Measurements from ENCODE around the gene EMC9. TPM values are rescaled to one million over a fixed set of nuclear protein-coding genes. Genes with fewer than 3 reads are reported as not detected.

The EMC9 gene
- total RNA-seq, 1 donor from 2014 or later = 23.8 TPM

DNA sequence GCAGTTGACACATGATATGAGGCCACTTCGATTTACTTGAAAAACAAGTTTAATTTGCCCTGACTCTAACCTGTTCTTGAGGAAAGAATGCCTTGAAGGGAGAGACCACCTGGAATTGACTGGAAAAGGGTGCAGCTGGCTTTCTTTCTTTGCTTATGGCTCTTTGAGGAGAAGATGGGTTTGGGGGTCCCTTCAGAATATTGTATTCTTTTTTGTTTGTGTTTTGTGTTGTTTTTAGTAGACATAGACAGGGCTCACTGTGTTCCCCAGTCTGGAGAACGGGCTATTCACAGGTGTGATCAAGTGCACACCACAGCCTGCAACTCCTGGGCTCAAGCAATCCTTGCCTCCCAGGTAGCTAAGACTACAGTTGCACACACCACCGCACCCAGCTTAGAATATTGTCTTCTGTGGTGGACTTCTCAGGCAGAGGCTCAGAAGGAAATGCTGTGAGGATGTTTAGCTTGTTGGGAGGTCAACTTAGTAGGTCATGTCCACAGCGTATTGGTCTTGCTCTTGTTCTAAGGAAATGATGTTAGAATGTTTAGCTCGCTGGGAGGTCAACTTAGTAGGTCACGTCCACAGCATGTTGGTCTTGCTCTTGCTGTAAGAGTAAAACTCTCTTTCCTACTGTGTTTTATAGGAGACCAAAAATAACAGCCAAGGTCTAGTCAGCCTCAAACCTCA is 25.1 kb downstream of the EMC9 start:
- Histone ChIP-seq H3K36me3 (peaks cover 0 to 38% of the 10 kb centered on the region in 2 donors), H3K27ac (peak overlapping the region; percentile 98), H3K4me1 (peaks cover 26% of the 10 kb centered on the region), H3K27me3 (no peaks in the 10 kb centered on the region), H3K4me3 (peak overlapping the region in 1 of 2 donors; percentile 84), H3K9me3 (no peaks in the 10 kb centered on the region)
- TF ChIP-seq POLR2A (IDR thresholded peaks at IDR 0.05) (no peak), CTCF (IDR thresholded peaks at IDR 0.05) (no peak), POLR2AphosphoS5 (IDR thresholded peaks at IDR 0.05; ENCODE audit: insufficient read depth in 1 of 2, low read depth in 1 of 2) (no peak)
- intact Hi-C loops (cut with DNase I) = no loop called here
- DNase-seq (ENCODE audit: extremely low spot score in 2 of 2) = no peak

DNA sequence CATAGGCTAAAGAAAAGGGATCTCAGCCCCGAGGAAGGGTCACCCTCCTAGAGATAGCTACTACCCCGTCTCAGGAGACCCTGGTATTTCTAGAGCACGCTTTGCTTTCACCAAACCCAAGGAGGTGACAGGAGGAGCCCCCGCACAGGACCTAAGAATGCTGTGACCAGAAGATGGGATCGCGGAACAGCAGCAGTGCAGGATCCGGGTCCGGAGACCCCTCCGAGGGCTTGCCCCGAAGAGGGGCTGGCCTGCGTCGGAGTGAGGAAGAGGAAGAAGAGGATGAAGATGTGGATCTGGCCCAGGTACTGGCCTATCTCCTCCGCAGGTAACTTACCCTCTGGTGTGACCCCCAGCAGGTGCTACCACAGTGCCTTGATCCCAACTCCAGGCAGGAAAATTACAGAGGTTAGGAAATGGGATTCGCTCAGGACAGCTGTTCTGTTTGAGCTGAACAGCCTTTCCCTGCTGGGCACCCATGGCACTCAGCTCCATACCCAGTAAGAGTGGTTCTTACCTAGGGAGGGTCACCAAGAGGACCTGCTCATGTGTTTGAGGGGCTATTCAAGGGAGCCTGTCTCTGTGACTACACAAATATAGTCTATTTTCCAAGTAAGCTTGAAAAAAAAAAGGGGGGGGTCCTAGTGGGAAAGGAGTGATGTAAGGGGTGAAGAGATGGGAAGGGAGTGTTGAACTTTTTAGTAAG is 25.8 kb downstream of the EMC9 start:
- DNase-seq (ENCODE audit: extremely low spot score in 2 of 2) = no peak
- peaks cover 0 to 31% of the 10 kb centered on the region in 2 donors for H3K36me3 ChIP-seq
- H3K9me3 ChIP-seq = no peaks in the 10 kb centered on the region
- intact Hi-C loops (cut with DNase I) = loop anchor here (2.0 kb wide), 1 partner anchor 25 kb away; the partner anchor contains the start of gene EMC9
- no peaks in the 10 kb centered on the region for H3K27me3 ChIP-seq
- H3K4me3 ChIP-seq = peak overlapping the region; percentile 84 to 86
- peaks cover 26% of the 10 kb centered on the region for H3K4me1 ChIP-seq
- TF ChIP-seq POLR2AphosphoS5 (IDR thresholded peaks at IDR 0.05; ENCODE audit: insufficient read depth in 1 of 2, low read depth in 1 of 2) (no peak), POLR2A (IDR thresholded peaks at IDR 0.05) (no peak), CTCF (IDR thresholded peaks at IDR 0.05) (no peak)
- H3K27ac ChIP-seq = peak overlapping the region; percentile 98

GRCh38 chr14:24114532-24115421 is 26.6 kb downstream of the EMC9 start, which contains the start of the genes DCAF11 and NRL:
Gene DCAF11, plus strand, starts transcription at chr14:24114777. Its CDS starts 818 bp downstream, at chr14:24115595.
Gene NRL, minus strand, starts transcription at chr14:24114949. Its CDS starts 32,101 bp downstream, at chr14:24082848.
- DNase-seq (ENCODE audit: extremely low spot score in 2 of 2) = peak; percentile 99 to 100
- no peak for TF ChIP-seq CTCF (IDR thresholded peaks at IDR 0.05)
- TF ChIP-seq POLR2AphosphoS5 (IDR thresholded peaks at IDR 0.05; ENCODE audit: insufficient read depth in 1 of 2, low read depth in 1 of 2) = peak; percentile 84 to 96
- Histone ChIP-seq H3K27ac (peak within 1 kb of the TSS; percentile 98), H3K27me3 (no peaks in the 10 kb centered on the region), H3K4me1 (peaks cover 26% of the 10 kb centered on the region), H3K9me3 (no peaks in the 10 kb centered on the region), H3K36me3 (peaks cover 0 to 27% of the 10 kb centered on the region in 2 donors), H3K4me3 (peak within 1 kb of the TSS; percentile 84 to 86)
- intact Hi-C loops (cut with DNase I) = loop anchor here (2.0 kb wide), 1 partner anchor 26 kb away; the partner anchor contains the start of gene EMC9

GRCh38 chr14:24113801-24114531 is 27.4 kb downstream of the EMC9 start:
- H3K9me3 ChIP-seq = no peaks in the 10 kb centered on the region
- intact Hi-C loops (cut with DNase I) = loop anchor here (2.0 kb wide), 1 partner anchor 27 kb away; the partner anchor contains the start of gene EMC9
- peak in 1 of 2 donors; percentile 97 for DNase-seq (ENCODE audit: extremely low spot score in 2 of 2)
- peak overlapping the region; percentile 98 for H3K27ac ChIP-seq
- peaks cover 26% of the 10 kb centered on the region for H3K4me1 ChIP-seq
- H3K4me3 ChIP-seq = peak overlapping the region; percentile 84 to 86
- peaks cover 0 to 21% of the 10 kb centered on the region in 2 donors for H3K36me3 ChIP-seq
- peak in 1 of 2 donors; percentile 36 for TF ChIP-seq POLR2A (IDR thresholded peaks at IDR 0.05)
- TF ChIP-seq CTCF (IDR thresholded peaks at IDR 0.05) = peak in 1 of 3 experiments; percentile 3
- TF ChIP-seq POLR2AphosphoS5 (IDR thresholded peaks at IDR 0.05; ENCODE audit: insufficient read depth in 1 of 2, low read depth in 1 of 2) = peak in 1 of 2 donors; percentile 64
- no peaks in the 10 kb centered on the region for H3K27me3 ChIP-seq

Measured in vagina (tissue), 2 donors.